GM19043 (cell line): ENCODE measurements around the gene CCL19.

Source experiments
- ATAC-seq: cut with Tn5 transposase; IDR thresholded peaks from one replicate; pipeline ENCODE4 v1.9.1; 2021; ENCODE audit warnings: low read depth; ENCODE audit not compliant: unreplicated experiment

The CCL19 gene

GRCh38 chr9:34642679-34643078 is 48.4 kb downstream of the CCL19 start:
- no peak for ATAC-seq
